ENCODE measurements around the gene SH3RF3.

Gene SH3RF3

GRCh38 chr2:109258376-109258775 is 129.4 kb downstream of the SH3RF3 start:
- H3K4me3 ChIP-seq (ENCODE audit: low read depth, low read length): no peak overlapping the region
- no peak for DNase-seq (ENCODE audit: low read depth)

GRCh38 chr2:109258905-109259540 is 130.0 kb downstream of the SH3RF3 start:
- no peak overlapping the region for H3K4me3 ChIP-seq (ENCODE audit: low read depth, low read length)
- no peak for DNase-seq (ENCODE audit: low read depth)
- TF ChIP-seq CTCF (conservative IDR thresholded peaks at IDR 0.05; ENCODE audit: low read depth, low read length): no peak

More at GRCh38 chr2:109258376-109258775, 129.4 kb downstream of the SH3RF3 start:
- TF ChIP-seq CTCF (conservative IDR thresholded peaks at IDR 0.05; ENCODE audit: low read depth, low read length): no peak

- no peak overlapping the region for H3K4me3 ChIP-seq (ENCODE audit: low read depth, low read length)
- no peak for TF ChIP-seq CTCF (conservative IDR thresholded peaks at IDR 0.05; ENCODE audit: low read depth, low read length)
- DNase-seq (ENCODE audit: low read depth): no peak
Observed at GRCh38 chr2:109259671-109260070, 130.7 kb downstream of the SH3RF3 start.

- TF ChIP-seq CTCF (conservative IDR thresholded peaks at IDR 0.05; ENCODE audit: low read depth, low read length): no peak
- no peak for DNase-seq (ENCODE audit: low read depth)
- no peak overlapping the region for H3K4me3 ChIP-seq (ENCODE audit: low read depth, low read length)
Observed at GRCh38 chr2:109260116-109260855, 131.3 kb downstream of the SH3RF3 start.

GRCh38 chr2:109260886-109261700 is 132.1 kb downstream of the SH3RF3 start:
- H3K4me3 ChIP-seq (ENCODE audit: low read depth, low read length): no peak overlapping the region
- peak; percentile 65 for TF ChIP-seq CTCF (conservative IDR thresholded peaks at IDR 0.05; ENCODE audit: low read depth, low read length)
- DNase-seq (ENCODE audit: low read depth): peak; percentile 60

GRCh38 chr2:109261906-109262631 is 133.1 kb downstream of the SH3RF3 start:
- no peak for DNase-seq (ENCODE audit: low read depth)
- TF ChIP-seq CTCF (conservative IDR thresholded peaks at IDR 0.05; ENCODE audit: low read depth, low read length): no peak
- H3K4me3 ChIP-seq (ENCODE audit: low read depth, low read length): no peak overlapping the region
